ENCODE results near the gene FBXL2.

Gene FBXL2

GRCh38 chr3:33339758-33340157, 62.5 kb downstream of the FBXL2 start:
- no peaks in the 10 kb centered on the region for H3K27me3 Mint-ChIP-seq (ENCODE audit: low read depth)
- H3K9me3 Mint-ChIP-seq, result no peaks in the 10 kb centered on the region
- no peaks in the 10 kb centered on the region for H3K4me1 Mint-ChIP-seq (ENCODE audit: low read depth)
- no peak overlapping the region for H3K27ac Mint-ChIP-seq
- no peaks in the 10 kb centered on the region for H3K36me3 Mint-ChIP-seq (ENCODE audit: low read depth)
- no peak overlapping the region for H3K4me3 Mint-ChIP-seq

GRCh38 chr3:33355611-33356010, 78.4 kb downstream of the FBXL2 start:
- peaks cover 11% of the 10 kb centered on the region for H3K27me3 Mint-ChIP-seq (ENCODE audit: low read depth)
- H3K4me3 Mint-ChIP-seq, result no peak overlapping the region
- no peak overlapping the region for H3K27ac Mint-ChIP-seq
- no peaks in the 10 kb centered on the region for H3K36me3 Mint-ChIP-seq (ENCODE audit: low read depth)
- no peaks in the 10 kb centered on the region for H3K9me3 Mint-ChIP-seq
- H3K4me1 Mint-ChIP-seq (ENCODE audit: low read depth), result no peaks in the 10 kb centered on the region

GRCh38 chr3:33358172-33358781, 81.0 kb downstream of the FBXL2 start:
- no peaks in the 10 kb centered on the region for H3K9me3 Mint-ChIP-seq
- no peaks in the 10 kb centered on the region for H3K4me1 Mint-ChIP-seq (ENCODE audit: low read depth)
- H3K27me3 Mint-ChIP-seq (ENCODE audit: low read depth), result peaks cover 4% of the 10 kb centered on the region
- no peaks in the 10 kb centered on the region for H3K36me3 Mint-ChIP-seq (ENCODE audit: low read depth)
- no peak overlapping the region for H3K27ac Mint-ChIP-seq
- H3K4me3 Mint-ChIP-seq, result no peak overlapping the region

GRCh38 chr3:33360136-33360825, 83.0 kb downstream of the FBXL2 start:
- Mint-ChIP-seq H3K27me3 (ENCODE audit: low read depth) (peaks cover 4% of the 10 kb centered on the region), H3K36me3 (ENCODE audit: low read depth) (no peaks in the 10 kb centered on the region), H3K9me3 (no peaks in the 10 kb centered on the region), H3K27ac (no peak overlapping the region), H3K4me3 (no peak overlapping the region), H3K4me1 (ENCODE audit: low read depth) (no peaks in the 10 kb centered on the region)

GRCh38 chr3:33363113-33363800, 86.0 kb downstream of the FBXL2 start:
- Mint-ChIP-seq H3K27me3 (ENCODE audit: low read depth) (peaks cover 11% of the 10 kb centered on the region), H3K36me3 (ENCODE audit: low read depth) (no peaks in the 10 kb centered on the region), H3K27ac (no peak overlapping the region), H3K4me1 (ENCODE audit: low read depth) (no peaks in the 10 kb centered on the region), H3K9me3 (no peaks in the 10 kb centered on the region), H3K4me3 (no peak overlapping the region)

- H3K27ac Mint-ChIP-seq, result no peak overlapping the region
- peaks cover 16% of the 10 kb centered on the region for H3K27me3 Mint-ChIP-seq (ENCODE audit: low read depth)
- no peak overlapping the region for H3K4me3 Mint-ChIP-seq
- no peaks in the 10 kb centered on the region for H3K4me1 Mint-ChIP-seq (ENCODE audit: low read depth)
- no peaks in the 10 kb centered on the region for H3K9me3 Mint-ChIP-seq
- H3K36me3 Mint-ChIP-seq (ENCODE audit: low read depth), result no peaks in the 10 kb centered on the region
Observed at GRCh38 chr3:33364060-33364459, 86.8 kb downstream of the FBXL2 start.

GRCh38 chr3:33364531-33365128, 87.4 kb downstream of the FBXL2 start:
- no peak overlapping the region for H3K27ac Mint-ChIP-seq
- H3K4me1 Mint-ChIP-seq (ENCODE audit: low read depth), result no peaks in the 10 kb centered on the region
- no peaks in the 10 kb centered on the region for H3K9me3 Mint-ChIP-seq
- H3K27me3 Mint-ChIP-seq (ENCODE audit: low read depth), result peaks cover 17% of the 10 kb centered on the region
- no peak overlapping the region for H3K4me3 Mint-ChIP-seq
- no peaks in the 10 kb centered on the region for H3K36me3 Mint-ChIP-seq (ENCODE audit: low read depth)

- Mint-ChIP-seq H3K9me3 (no peaks in the 10 kb centered on the region), H3K27me3 (ENCODE audit: low read depth) (peaks cover 17% of the 10 kb centered on the region), H3K4me1 (ENCODE audit: low read depth) (no peaks in the 10 kb centered on the region), H3K27ac (no peak overlapping the region), H3K36me3 (ENCODE audit: low read depth) (no peaks in the 10 kb centered on the region), H3K4me3 (no peak overlapping the region)
Observed at GRCh38 chr3:33372218-33373081, 95.2 kb downstream of the FBXL2 start.

GRCh38 chr3:33373082-33373437, 95.8 kb downstream of the FBXL2 start:
- Mint-ChIP-seq H3K4me3 (no peak overlapping the region), H3K27me3 (ENCODE audit: low read depth) (peaks cover 11% of the 10 kb centered on the region), H3K9me3 (no peaks in the 10 kb centered on the region), H3K36me3 (ENCODE audit: low read depth) (no peaks in the 10 kb centered on the region), H3K4me1 (ENCODE audit: low read depth) (no peaks in the 10 kb centered on the region), H3K27ac (no peak overlapping the region)

GRCh38 chr3:33377489-33377888, 100.2 kb downstream of the FBXL2 start:
- Mint-ChIP-seq H3K9me3 (no peaks in the 10 kb centered on the region), H3K27ac (no peak overlapping the region), H3K27me3 (ENCODE audit: low read depth) (no peaks in the 10 kb centered on the region), H3K4me1 (ENCODE audit: low read depth) (no peaks in the 10 kb centered on the region), H3K36me3 (ENCODE audit: low read depth) (no peaks in the 10 kb centered on the region), H3K4me3 (no peak overlapping the region)

GRCh38 chr3:33377931-33378330, 100.7 kb downstream of the FBXL2 start:
- Mint-ChIP-seq H3K9me3 (no peaks in the 10 kb centered on the region), H3K27ac (no peak overlapping the region), H3K4me3 (no peak overlapping the region), H3K27me3 (ENCODE audit: low read depth) (no peaks in the 10 kb centered on the region), H3K4me1 (ENCODE audit: low read depth) (no peaks in the 10 kb centered on the region), H3K36me3 (ENCODE audit: low read depth) (no peaks in the 10 kb centered on the region)

- Mint-ChIP-seq H3K27me3 (ENCODE audit: low read depth) (no peaks in the 10 kb centered on the region), H3K9me3 (no peaks in the 10 kb centered on the region), H3K4me3 (no peak overlapping the region), H3K4me1 (ENCODE audit: low read depth) (peaks cover 6% of the 10 kb centered on the region), H3K36me3 (ENCODE audit: low read depth) (peaks cover 2% of the 10 kb centered on the region), H3K27ac (no peak overlapping the region)
Observed at GRCh38 chr3:33380653-33381052, 103.4 kb downstream of the FBXL2 start.

- Mint-ChIP-seq H3K27ac (no peak overlapping the region), H3K4me1 (ENCODE audit: low read depth) (peaks cover 11% of the 10 kb centered on the region), H3K27me3 (ENCODE audit: low read depth) (no peaks in the 10 kb centered on the region), H3K4me3 (no peak overlapping the region), H3K36me3 (ENCODE audit: low read depth) (peaks cover 9% of the 10 kb centered on the region), H3K9me3 (no peaks in the 10 kb centered on the region)
Observed at GRCh38 chr3:33383951-33384350, 106.7 kb downstream of the FBXL2 start.

- Mint-ChIP-seq H3K36me3 (ENCODE audit: low read depth) (peaks cover 18% of the 10 kb centered on the region), H3K27ac (peak overlapping the region; percentile 64), H3K9me3 (no peaks in the 10 kb centered on the region), H3K4me3 (no peak overlapping the region), H3K27me3 (ENCODE audit: low read depth) (no peaks in the 10 kb centered on the region), H3K4me1 (ENCODE audit: low read depth) (peaks cover 11% of the 10 kb centered on the region)
Observed at GRCh38 chr3:33385423-33385822, 108.2 kb downstream of the FBXL2 start.
